Osteoblast (primary cell): ENCODE results near the gene ATOH8. TPM values are rescaled to one million over a fixed set of nuclear protein-coding genes. Genes with fewer than 3 reads are reported as not detected.

Experiments
- DNase-seq: peaks from one replicate; pipeline ENCODE4 v3.0.0; 2011; ENCODE audit warnings: low spot score, mixed read lengths; ENCODE audit not compliant: insufficient read length; ENCODE audit errors: missing footprints
- H2AFZ ChIP-seq: 2 replicates; pipeline ENCODE4 v1.6.0; 2011; ENCODE audit warnings: mild to moderate bottlenecking, low read length
- H3K27ac ChIP-seq: 2 replicates; pipeline ENCODE4 v1.5.1; 2011; ENCODE audit warnings: mild to moderate bottlenecking, low read depth, low read length, moderate library complexity
- H3K27me3 ChIP-seq: 2 replicates; pipeline ENCODE4 v1.6.0; 2012; ENCODE audit warnings: mild to moderate bottlenecking, control low read depth, inconsistent platforms, low read length, moderate library complexity; ENCODE audit not compliant: insufficient read depth
- H3K36me3 ChIP-seq: 2 replicates; pipeline ENCODE4 v1.5.1; 2011; ENCODE audit warnings: mild to moderate bottlenecking, low read length, control low read depth, moderate library complexity; ENCODE audit not compliant: insufficient read depth
- H3K4me1 ChIP-seq: 2 replicates; pipeline ENCODE4 v1.5.1; 2011; ENCODE audit warnings: mild to moderate bottlenecking, low read length, control low read depth, moderate library complexity; ENCODE audit not compliant: insufficient read depth
- H3K4me2 ChIP-seq: 2 replicates; pipeline ENCODE4 v1.6.0; 2011; ENCODE audit warnings: mild to moderate bottlenecking, low read length; ENCODE audit not compliant: insufficient read depth
- H3K4me3 ChIP-seq: fragments of 200-600 bp; sonication (generic); 3 replicates; pipeline ENCODE4 v1.5.1; 2012; ENCODE audit warnings: mild to moderate bottlenecking, low read length, inconsistent platforms; ENCODE audit not compliant: insufficient read depth
- H3K79me2 ChIP-seq: 2 replicates; pipeline ENCODE4 v1.6.0; 2012; ENCODE audit warnings: mild to moderate bottlenecking, low read length, control low read depth, inconsistent platforms; ENCODE audit not compliant: insufficient read depth
- H3K9me3 ChIP-seq: 2 replicates; pipeline ENCODE4 v1.5.1; 2011; ENCODE audit warnings: low read depth, low read length, control low read depth
- H4K20me1 ChIP-seq: 2 replicates; pipeline ENCODE4 v1.6.0; 2012; ENCODE audit warnings: mild to moderate bottlenecking, low read length, control low read depth; ENCODE audit not compliant: insufficient read depth
- total RNA-seq: library from RNA; depleted of rRNA; stranded (reverse); fragments of >200 nt; gene quantifications from 2 replicates; pipeline ENCODE4 v1.2.3, GENCODE V29; 2012
- TF ChIP-seq, protein P1 (sequence below): IDR thresholded peaks from 2 replicates; pipeline ENCODE4 v1.5.1; 2011; ENCODE audit warnings: mild to moderate bottlenecking, low read depth, low read length, moderate library complexity; ENCODE audit errors: extremely low read depth

The ATOH8 gene
- total RNA-seq, 1 donor, result 35.1 TPM

DNA sequence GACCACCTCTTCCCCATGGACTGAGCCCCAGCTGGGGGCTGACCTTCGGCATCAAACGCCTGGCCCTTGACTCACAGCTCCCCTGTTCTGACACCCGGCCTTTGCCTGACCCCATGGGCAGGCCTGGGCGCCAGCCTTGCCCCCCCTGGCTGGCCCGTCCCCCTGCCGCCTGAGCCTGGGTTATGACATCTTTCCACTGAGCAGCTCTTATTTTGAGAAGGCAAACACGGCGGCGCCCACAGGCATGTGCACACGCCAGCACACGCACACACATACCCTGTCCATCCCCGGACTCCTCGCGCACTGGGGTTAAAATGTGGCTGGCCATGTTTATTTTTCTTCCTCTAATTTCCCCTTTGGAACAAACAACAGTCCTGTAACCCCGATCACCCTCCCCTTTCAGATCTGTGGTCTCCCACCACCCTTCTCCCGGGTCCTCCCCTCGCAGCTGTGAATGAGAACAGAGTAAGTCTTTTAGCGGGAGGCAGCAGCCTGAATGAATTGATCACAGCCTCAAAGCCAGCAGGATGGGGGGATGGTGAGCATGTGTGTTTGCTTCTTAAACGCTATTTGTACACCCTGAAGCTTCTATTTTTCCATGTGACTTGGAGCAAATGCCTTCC is 11.8 kb upstream of the ATOH8 start:
- H2AFZ ChIP-seq, result peak overlapping the region; percentile 43

DNA sequence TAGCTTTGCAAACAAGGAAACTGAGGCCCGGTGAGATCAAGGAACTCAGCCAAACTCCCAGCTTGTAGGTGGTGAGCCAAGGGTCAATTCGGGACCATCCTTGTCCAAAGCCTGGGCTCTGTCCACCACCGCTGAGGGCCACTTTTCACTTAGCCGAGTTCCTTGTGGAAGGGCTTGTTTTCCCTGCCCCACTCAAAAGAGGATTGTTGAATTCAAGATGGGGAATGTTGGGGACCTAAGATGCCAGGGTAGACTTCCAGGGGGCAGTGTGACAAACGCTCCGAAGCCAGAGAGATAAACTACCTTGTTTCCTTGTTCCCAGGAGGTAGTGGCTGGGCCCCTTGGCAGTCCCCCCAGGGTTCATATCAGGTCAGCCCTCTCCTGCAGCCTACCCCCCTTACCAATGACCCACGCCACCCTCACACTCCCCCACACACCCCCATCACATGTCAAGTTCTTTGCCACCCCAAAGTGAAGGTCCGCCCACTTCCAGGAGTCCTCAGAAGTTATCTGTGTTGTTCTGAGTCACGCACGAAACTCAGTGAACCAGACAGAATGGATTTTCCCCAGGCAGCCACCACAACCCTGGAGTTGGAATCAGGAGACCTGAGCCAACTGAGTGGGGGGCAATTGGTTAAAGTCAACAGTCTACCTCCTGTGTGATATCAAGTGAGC is 10.3 kb upstream of the ATOH8 start:
- TF ChIP-seq, protein P1, sequence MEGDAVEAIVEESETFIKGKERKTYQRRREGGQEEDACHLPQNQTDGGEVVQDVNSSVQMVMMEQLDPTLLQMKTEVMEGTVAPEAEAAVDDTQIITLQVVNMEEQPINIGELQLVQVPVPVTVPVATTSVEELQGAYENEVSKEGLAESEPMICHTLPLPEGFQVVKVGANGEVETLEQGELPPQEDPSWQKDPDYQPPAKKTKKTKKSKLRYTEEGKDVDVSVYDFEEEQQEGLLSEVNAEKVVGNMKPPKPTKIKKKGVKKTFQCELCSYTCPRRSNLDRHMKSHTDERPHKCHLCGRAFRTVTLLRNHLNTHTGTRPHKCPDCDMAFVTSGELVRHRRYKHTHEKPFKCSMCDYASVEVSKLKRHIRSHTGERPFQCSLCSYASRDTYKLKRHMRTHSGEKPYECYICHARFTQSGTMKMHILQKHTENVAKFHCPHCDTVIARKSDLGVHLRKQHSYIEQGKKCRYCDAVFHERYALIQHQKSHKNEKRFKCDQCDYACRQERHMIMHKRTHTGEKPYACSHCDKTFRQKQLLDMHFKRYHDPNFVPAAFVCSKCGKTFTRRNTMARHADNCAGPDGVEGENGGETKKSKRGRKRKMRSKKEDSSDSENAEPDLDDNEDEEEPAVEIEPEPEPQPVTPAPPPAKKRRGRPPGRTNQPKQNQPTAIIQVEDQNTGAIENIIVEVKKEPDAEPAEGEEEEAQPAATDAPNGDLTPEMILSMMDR, result peak; percentile 6
- Histone ChIP-seq H3K4me2 (peak overlapping the region; percentile 82), H3K27ac (peak overlapping the region; percentile 99), H2AFZ (no peak overlapping the region), H4K20me1 (no peaks in the 10 kb centered on the region), H3K9me3 (no peaks in the 10 kb centered on the region), H3K36me3 (no peaks in the 10 kb centered on the region), H3K4me1 (peaks cover 55% of the 10 kb centered on the region), H3K4me3 (no peak overlapping the region), H3K27me3 (no peaks in the 10 kb centered on the region), H3K79me2 (no peaks in the 10 kb centered on the region)
- no peak for DNase-seq

More for the DNA sequence above, 11.8 kb upstream of the ATOH8 start:
- TF ChIP-seq, protein P1, result no peak
- Histone ChIP-seq H4K20me1 (no peaks in the 10 kb centered on the region), H3K4me1 (peaks cover 65% of the 10 kb centered on the region), H3K9me3 (no peaks in the 10 kb centered on the region), H3K4me3 (peak overlapping the region; percentile 43), H3K79me2 (no peaks in the 10 kb centered on the region), H3K27me3 (no peaks in the 10 kb centered on the region), H3K27ac (peak overlapping the region; percentile 99), H3K36me3 (no peaks in the 10 kb centered on the region), H3K4me2 (peak overlapping the region; percentile 76)
- DNase-seq, result peak; percentile 95

DNA sequence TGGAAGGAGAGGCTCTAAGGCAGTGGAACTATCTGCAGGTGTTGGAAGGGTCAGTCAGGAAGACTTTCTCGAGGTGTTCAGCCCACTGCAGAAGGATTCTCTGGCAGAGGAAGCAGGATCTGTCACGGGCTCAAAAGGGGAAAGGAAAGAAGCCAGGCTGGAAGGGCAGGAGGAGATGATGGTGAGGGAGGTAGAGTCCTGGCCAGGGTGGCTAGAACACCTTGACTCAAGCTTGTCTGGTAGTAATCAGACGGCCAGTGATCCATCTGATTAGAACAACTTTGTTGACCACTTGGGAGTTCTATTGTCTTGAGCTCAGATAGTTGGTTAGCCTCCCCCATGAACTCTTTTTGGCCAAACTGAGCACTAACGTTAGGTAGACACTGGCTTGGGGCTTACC is 9.7 kb upstream of the ATOH8 start:
- H3K27me3 ChIP-seq, result no peaks in the 10 kb centered on the region
- no peak overlapping the region for H2AFZ ChIP-seq
- H4K20me1 ChIP-seq, result no peaks in the 10 kb centered on the region
- no peaks in the 10 kb centered on the region for H3K79me2 ChIP-seq
- peak overlapping the region; percentile 99 for H3K27ac ChIP-seq
- no peak for DNase-seq
- peaks cover 55% of the 10 kb centered on the region for H3K4me1 ChIP-seq
- peak overlapping the region; percentile 82 for H3K4me2 ChIP-seq
- no peaks in the 10 kb centered on the region for H3K9me3 ChIP-seq
- TF ChIP-seq, protein P1, result no peak
- H3K36me3 ChIP-seq, result no peaks in the 10 kb centered on the region
- no peak overlapping the region for H3K4me3 ChIP-seq
